ENCODE data around the gene RUSF1. TPM values are rescaled to one million over a fixed set of nuclear protein-coding genes. Genes with fewer than 3 reads are reported as not detected.
"Not testable (repeated sequence)": the region's sequence is repeated elsewhere in the genome, so short reads cannot be mapped to it uniquely, and the experiment has no call there.

Gene RUSF1
- total and polyA plus RNA-seq, 4 donors = 21.8 to 73.1 (median 49.5) TPM

DNA sequence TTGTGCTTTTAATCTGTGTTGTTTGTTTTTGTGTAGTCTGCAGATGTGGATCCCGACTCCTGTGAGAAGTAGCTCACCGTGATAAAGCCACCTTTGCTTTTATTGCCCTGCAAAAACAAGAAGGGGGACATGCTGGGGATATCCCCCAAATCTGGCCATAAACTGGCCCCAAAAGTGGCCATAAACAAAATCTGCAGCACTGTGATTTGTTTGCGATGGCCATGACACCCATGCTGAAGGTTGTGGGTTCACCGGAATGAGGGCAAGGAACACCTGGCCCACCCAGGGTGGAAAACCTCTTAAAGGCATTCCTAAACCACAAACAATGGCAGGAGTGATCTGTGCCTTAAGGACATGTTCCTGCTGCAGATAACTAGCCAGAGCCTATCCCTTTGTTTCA lies 34.6 kb upstream of the RUSF1 start:
- H3K4me3 ChIP-seq (ENCODE audit: low read depth in 1 of 3, low read length in 3 of 3) = no peak overlapping the region
- no peak for TF ChIP-seq TAF1 (conservative IDR thresholded peaks at IDR 0.05)
- no peak for TF ChIP-seq SP1 (IDR thresholded peaks at IDR 0.05)
- TF ChIP-seq HNF4A (conservative IDR thresholded peaks at IDR 0.05) = no peak
- no peak for TF ChIP-seq JUND (IDR thresholded peaks at IDR 0.05)
- TF ChIP-seq EGR1 (IDR thresholded peaks at IDR 0.05; ENCODE audit: low read depth in 2 of 2) = no peak
- no peak for TF ChIP-seq RAD21 (IDR thresholded peaks at IDR 0.05)
- no peak for TF ChIP-seq ATF3 (IDR thresholded peaks at IDR 0.05)
- TF ChIP-seq, protein P1, sequence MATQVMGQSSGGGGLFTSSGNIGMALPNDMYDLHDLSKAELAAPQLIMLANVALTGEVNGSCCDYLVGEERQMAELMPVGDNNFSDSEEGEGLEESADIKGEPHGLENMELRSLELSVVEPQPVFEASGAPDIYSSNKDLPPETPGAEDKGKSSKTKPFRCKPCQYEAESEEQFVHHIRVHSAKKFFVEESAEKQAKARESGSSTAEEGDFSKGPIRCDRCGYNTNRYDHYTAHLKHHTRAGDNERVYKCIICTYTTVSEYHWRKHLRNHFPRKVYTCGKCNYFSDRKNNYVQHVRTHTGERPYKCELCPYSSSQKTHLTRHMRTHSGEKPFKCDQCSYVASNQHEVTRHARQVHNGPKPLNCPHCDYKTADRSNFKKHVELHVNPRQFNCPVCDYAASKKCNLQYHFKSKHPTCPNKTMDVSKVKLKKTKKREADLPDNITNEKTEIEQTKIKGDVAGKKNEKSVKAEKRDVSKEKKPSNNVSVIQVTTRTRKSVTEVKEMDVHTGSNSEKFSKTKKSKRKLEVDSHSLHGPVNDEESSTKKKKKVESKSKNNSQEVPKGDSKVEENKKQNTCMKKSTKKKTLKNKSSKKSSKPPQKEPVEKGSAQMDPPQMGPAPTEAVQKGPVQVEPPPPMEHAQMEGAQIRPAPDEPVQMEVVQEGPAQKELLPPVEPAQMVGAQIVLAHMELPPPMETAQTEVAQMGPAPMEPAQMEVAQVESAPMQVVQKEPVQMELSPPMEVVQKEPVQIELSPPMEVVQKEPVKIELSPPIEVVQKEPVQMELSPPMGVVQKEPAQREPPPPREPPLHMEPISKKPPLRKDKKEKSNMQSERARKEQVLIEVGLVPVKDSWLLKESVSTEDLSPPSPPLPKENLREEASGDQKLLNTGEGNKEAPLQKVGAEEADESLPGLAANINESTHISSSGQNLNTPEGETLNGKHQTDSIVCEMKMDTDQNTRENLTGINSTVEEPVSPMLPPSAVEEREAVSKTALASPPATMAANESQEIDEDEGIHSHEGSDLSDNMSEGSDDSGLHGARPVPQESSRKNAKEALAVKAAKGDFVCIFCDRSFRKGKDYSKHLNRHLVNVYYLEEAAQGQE (IDR thresholded peaks at IDR 0.05) = no peak
- 84% methylated on average over 4 of the region's 4 CpGs for WGBS

DNA sequence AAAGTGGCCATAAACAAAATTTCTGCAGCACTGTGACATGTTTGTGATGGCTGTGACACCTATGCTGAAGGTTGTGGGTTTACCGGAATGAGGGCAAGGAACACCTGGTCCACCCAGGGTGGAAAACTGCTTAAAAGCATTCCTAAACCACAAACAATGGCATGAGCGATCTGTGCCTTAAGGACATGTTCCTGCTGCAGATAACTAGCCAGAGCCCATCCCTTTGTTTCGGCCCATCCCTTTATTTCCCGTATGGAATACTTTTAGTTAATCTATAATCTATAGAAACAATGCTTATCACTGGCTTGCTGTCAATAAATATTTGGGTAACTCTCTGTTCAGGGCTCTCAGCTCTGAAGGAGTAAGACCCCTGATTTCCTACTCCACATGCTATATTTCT lies 31.6 kb upstream of the RUSF1 start:
- peaks cover 0 to 15% (median 1%) of the 10 kb centered on the region in 4 donors for H3K9me3 ChIP-seq (ENCODE audit: control insufficient read depth in 4 of 4, low read length in 3 of 4)
- H3K27me3 ChIP-seq (ENCODE audit: control insufficient read depth in 4 of 4, insufficient read depth in 4 of 4, low read length in 3 of 4); H3K4me1 ChIP-seq (ENCODE audit: control insufficient read depth in 4 of 4, insufficient read depth in 4 of 4, low read length in 3 of 4); H3K4me3 ChIP-seq (ENCODE audit: low read depth in 1 of 3, low read length in 3 of 3); H3K9ac ChIP-seq (ENCODE audit: low read depth in 1 of 2, low read length in 2 of 2); DNase-seq (ENCODE audit: low spot score); H3K36me3 ChIP-seq (ENCODE audit: control insufficient read depth in 4 of 4, insufficient read depth in 3 of 4, low read depth in 1 of 4, low read length in 3 of 4); H3K27ac ChIP-seq (ENCODE audit: low read depth in 1 of 2, low read length in 2 of 2): not testable (repeated sequence)
- WGBS = 66% methylated on average over 4 of the region's 4 CpGs

More for the DNA sequence above, 34.6 kb upstream of the RUSF1 start:
- no peaks in the 10 kb centered on the region for H3K36me3 ChIP-seq (ENCODE audit: control insufficient read depth in 4 of 4, insufficient read depth in 3 of 4, low read depth in 1 of 4, low read length in 3 of 4)
- no peak overlapping the region for H3K27ac ChIP-seq (ENCODE audit: low read depth in 1 of 2, low read length in 2 of 2)
- no peaks in the 10 kb centered on the region for H3K4me1 ChIP-seq (ENCODE audit: control insufficient read depth in 4 of 4, insufficient read depth in 4 of 4, low read length in 3 of 4)
- H3K27me3 ChIP-seq (ENCODE audit: control insufficient read depth in 4 of 4, insufficient read depth in 4 of 4, low read length in 3 of 4) = peaks cover 0 to 4% (median under 1%) of the 10 kb centered on the region in 4 donors
- H3K9me3 ChIP-seq (ENCODE audit: control insufficient read depth in 4 of 4, low read length in 3 of 4) = peaks cover 0 to 15% (median 0%) of the 10 kb centered on the region in 4 donors
- H3K9ac ChIP-seq (ENCODE audit: low read depth in 1 of 2, low read length in 2 of 2) = no peak overlapping the region
- no peak for DNase-seq (ENCODE audit: low spot score)

GRCh38 chr16:31538243-31538598 lies 30.0 kb upstream of the RUSF1 start:
- not testable (repeated sequence) for H3K36me3 ChIP-seq (ENCODE audit: control insufficient read depth in 4 of 4, insufficient read depth in 3 of 4, low read depth in 1 of 4, low read length in 3 of 4); H3K4me3 ChIP-seq (ENCODE audit: low read depth in 1 of 3, low read length in 3 of 3); H3K4me1 ChIP-seq (ENCODE audit: control insufficient read depth in 4 of 4, insufficient read depth in 4 of 4, low read length in 3 of 4); DNase-seq (ENCODE audit: low spot score); H3K9ac ChIP-seq (ENCODE audit: low read depth in 1 of 2, low read length in 2 of 2); H3K27ac ChIP-seq (ENCODE audit: low read depth in 1 of 2, low read length in 2 of 2); H3K27me3 ChIP-seq (ENCODE audit: control insufficient read depth in 4 of 4, insufficient read depth in 4 of 4, low read length in 3 of 4)
- WGBS = 70% methylated on average over 7 of the region's 7 CpGs
- H3K9me3 ChIP-seq (ENCODE audit: control insufficient read depth in 4 of 4, low read length in 3 of 4) = peaks cover 0 to 11% (median 1%) of the 10 kb centered on the region in 4 donors

All from liver (tissue), 9 donors.